ENCODE results near the gene HS1BP3. TPM values are rescaled to one million over a fixed set of nuclear protein-coding genes. Genes with fewer than 3 reads are reported as not detected.

The HS1BP3 gene
- total and polyA plus RNA-seq, 8 donors = 13.8 to 105 (median 23.3) TPM

- TF ChIP-seq POLR2A (IDR thresholded peaks at IDR 0.05) (no peak), POLR2AphosphoS5 (IDR thresholded peaks at IDR 0.05) (no peak), EP300 (IDR thresholded peaks at IDR 0.05) (no peak)
- TF ChIP-seq, protein P1, sequence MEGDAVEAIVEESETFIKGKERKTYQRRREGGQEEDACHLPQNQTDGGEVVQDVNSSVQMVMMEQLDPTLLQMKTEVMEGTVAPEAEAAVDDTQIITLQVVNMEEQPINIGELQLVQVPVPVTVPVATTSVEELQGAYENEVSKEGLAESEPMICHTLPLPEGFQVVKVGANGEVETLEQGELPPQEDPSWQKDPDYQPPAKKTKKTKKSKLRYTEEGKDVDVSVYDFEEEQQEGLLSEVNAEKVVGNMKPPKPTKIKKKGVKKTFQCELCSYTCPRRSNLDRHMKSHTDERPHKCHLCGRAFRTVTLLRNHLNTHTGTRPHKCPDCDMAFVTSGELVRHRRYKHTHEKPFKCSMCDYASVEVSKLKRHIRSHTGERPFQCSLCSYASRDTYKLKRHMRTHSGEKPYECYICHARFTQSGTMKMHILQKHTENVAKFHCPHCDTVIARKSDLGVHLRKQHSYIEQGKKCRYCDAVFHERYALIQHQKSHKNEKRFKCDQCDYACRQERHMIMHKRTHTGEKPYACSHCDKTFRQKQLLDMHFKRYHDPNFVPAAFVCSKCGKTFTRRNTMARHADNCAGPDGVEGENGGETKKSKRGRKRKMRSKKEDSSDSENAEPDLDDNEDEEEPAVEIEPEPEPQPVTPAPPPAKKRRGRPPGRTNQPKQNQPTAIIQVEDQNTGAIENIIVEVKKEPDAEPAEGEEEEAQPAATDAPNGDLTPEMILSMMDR (IDR thresholded peaks at IDR 0.05) = no peak
- H3K9me3 ChIP-seq = no peaks in the 10 kb centered on the region
- intact Hi-C loops (cut with DNase I; ENCODE audit: low total_unique reads) = no loop called here
- H3K27ac ChIP-seq = peak overlapping the region in 3 of 5 donors; percentile 45 to 73 (median 71)
- H3K4me1 ChIP-seq = peaks cover 0 to 11% (median 2%) of the 10 kb centered on the region in 4 donors
- no peaks in the 10 kb centered on the region for H3K27me3 ChIP-seq
- WGBS, 5 donors = 57 to 79% (median 70%) methylated on average over 2 of the region's 2 CpGs
- H3K36me3 ChIP-seq = no peaks in the 10 kb centered on the region
- no peak for DNase-seq
- H3K4me3 ChIP-seq = no peak overlapping the region
Observed at GRCh38 chr2:20567926-20568179, 83.0 kb downstream of the HS1BP3 start.

Other genes starting within 250 kb of the HS1BP3 start
- gene RHOB, start 204.0 kb downstream of the HS1BP3 start, total RNA-seq = 1,000 to 10,000 TPM in 1 of 5 donors, 100 to 1,000 TPM in 4; 353 to 1,146 (median 607) TPM
- gene RHOB, start 204.0 kb downstream of the HS1BP3 start, polyA plus RNA-seq = 100 to 1,000 TPM; 143 to 327 (median 145) TPM
- 1 to 10 TPM in 1 of 5 donors, under 1 TPM in 2, not detected in 2; 0.37 to 1.3 (median 0.45) TPM for gene GDF7, start 16.0 kb upstream of the HS1BP3 start, total RNA-seq
- under 1 TPM in 2 of 3 donors, not detected in 1; 0.10 to 0.12 TPM for gene GDF7, start 16.0 kb upstream of the HS1BP3 start, polyA plus RNA-seq
- 10 to 100 TPM in 3 of 5 donors, 1 to 10 TPM in 2; 4.1 to 20.0 (median 13.3) TPM for gene LDAH, start 172.0 kb upstream of the HS1BP3 start, total RNA-seq
- gene LDAH, start 172.0 kb upstream of the HS1BP3 start, polyA plus RNA-seq = 1 to 10 TPM; 5.3 to 5.9 (median 5.7) TPM